ENCODE data around the gene SLX1B.
"Not testable (repeated sequence)": the region's sequence is repeated elsewhere in the genome, so short reads cannot be mapped to it uniquely, and the experiment has no call there.

SLX1B gene

GRCh38 chr16:29454269-29454668 is at the start of gene SLX1B, which contains the start of gene BOLA2:
TSS of gene SLX1B (plus strand) at chr16:29454533.
TSS of gene BOLA2 (minus strand) at chr16:29454351. CDS start at chr16:29454253, 98 bp downstream.
- not testable (repeated sequence) for DNase-seq

DNA sequence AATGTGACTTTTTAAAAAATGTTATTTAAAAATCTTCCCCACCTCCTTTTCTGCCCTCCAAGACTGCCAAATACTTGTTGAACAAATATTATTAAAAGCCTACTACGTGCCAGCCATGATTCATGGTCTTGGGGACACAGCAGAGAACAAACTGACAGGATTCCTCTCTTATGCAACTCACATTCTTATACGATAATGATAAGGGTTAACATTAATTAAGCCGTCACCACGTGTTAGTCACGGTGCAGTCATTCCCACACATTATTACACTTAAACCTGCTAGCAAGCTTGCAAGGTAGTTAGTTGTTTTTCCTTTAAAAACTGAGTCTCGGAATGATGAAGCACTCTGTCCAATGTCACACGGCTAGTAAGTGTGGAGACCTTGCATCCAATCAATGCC is 49.1 kb upstream of the SLX1B start:
- not testable (repeated sequence) for DNase-seq

GRCh38 chr16:29423587-29423986 is 30.7 kb upstream of the SLX1B start:
- not testable (repeated sequence) for DNase-seq

DNA sequence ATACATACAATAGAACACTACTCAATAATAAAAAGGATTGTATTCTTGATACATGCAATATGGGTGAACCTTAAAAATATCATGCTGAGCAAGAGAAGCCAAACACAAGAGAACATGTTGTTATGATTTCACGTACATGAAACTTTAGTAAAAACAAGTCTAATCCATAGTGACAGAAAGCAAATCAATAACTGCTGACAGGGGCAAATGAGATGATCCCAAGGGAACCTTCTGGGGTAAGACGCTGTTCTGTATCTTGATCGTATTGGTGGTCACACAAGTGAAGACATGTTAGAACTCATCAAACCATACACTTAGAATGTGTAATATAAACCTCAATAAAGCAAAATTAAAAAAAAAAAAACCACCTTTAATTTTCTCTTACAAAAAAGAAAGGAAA is 28.9 kb upstream of the SLX1B start:
- not testable (repeated sequence) for DNase-seq

GRCh38 chr16:29453754-29454153 is 579 bp upstream of the SLX1B start:
- DNase-seq: not testable (repeated sequence)

DNA sequence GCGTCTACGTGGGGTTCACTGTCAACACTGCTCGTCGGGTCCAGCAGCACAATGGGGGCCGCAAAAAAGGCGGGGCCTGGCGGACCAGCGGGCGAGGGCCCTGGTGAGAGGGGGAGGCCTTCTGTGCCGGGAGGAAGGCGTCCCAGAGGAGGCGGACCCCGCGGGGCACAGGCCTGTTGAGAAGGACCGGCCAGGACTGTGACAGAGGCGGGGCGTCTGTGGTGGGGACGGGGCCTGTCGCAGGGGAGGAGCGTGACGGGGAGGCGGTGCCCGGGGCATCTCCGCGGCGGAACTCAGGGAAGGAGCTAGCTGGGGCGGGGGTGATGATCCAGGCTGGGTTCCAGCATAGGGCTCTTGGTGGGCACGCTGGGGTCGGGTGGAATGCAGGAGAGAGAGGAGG is 495 bp downstream of the SLX1B start:
- DNase-seq: not testable (repeated sequence)

GRCh38 chr16:29457660-29458059 is 3.3 kb downstream of the SLX1B start:
- DNase-seq: not testable (repeated sequence)

GRCh38 chr16:29459706-29460646 is 5.6 kb downstream of the SLX1B start, which contains the start of gene SULT1A4:
TSS of gene SULT1A4 (plus strand) at chr16:29459913. CDS start at chr16:29461386, 1,473 bp downstream.
- not testable (repeated sequence) for DNase-seq

GRCh38 chr16:29460647-29461030 is 6.3 kb downstream of the SLX1B start:
- DNase-seq: not testable (repeated sequence)

- DNase-seq: not testable (repeated sequence)
Observed at GRCh38 chr16:29465985-29466824, 11.9 kb downstream of the SLX1B start.

DNA sequence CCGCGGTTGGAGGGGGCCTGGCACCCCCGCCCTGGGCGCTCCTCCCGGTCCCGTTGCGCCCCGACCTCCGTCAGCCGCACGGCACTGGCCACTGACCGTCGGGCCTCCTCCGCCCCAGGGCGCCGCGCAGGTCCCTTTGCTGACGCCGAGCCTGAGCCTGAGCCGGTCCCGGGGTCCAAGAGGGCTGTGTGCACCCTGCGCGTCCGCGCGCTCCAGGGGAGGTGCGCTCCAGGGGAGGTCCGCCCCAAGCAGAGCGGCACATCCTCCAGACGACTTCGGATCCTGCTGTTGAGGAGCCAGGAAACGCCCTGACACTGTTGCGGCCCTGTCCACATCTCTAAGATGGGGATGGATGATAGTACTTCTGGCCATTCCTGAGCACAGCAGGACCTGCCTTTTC is 12.6 kb downstream of the SLX1B start:
- not testable (repeated sequence) for DNase-seq

DNA sequence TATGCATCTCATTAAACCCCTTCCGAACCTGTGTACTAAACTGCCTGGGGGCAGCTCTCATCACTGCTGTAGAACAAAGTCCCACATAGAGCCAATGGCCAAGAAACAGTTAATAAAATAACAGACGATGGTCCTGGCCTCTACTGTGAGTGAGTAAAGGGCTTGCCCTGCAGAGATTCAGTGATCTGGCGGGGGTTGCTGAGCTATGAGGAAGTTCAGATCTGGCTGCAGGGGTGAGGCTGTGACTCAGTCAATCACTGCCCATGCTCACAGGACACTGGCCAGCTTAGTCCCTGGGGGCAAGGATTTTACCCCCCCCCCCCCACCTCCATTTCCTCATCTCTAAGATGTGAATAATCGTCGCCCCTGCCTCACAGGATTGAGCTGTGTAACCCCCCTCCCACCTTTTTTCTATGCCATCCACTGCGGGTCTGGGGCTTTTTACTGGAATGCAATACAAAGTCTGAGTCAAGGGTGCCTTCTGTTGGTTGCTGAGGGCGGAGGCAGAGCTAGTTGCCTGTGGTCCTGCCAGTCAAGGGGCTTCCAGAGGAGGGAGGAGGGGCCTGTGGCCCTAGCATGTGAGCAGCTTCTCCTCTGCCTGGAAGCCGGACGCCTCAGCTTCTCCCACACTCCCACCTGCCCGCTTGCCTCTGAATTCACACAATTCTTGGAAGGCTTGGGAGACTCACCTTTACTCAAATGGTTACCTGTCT is 13.5 kb downstream of the SLX1B start:
- DNase-seq: not testable (repeated sequence)

GRCh38 chr16:29469660-29470059 is 15.3 kb downstream of the SLX1B start:
- DNase-seq: not testable (repeated sequence)

DNA sequence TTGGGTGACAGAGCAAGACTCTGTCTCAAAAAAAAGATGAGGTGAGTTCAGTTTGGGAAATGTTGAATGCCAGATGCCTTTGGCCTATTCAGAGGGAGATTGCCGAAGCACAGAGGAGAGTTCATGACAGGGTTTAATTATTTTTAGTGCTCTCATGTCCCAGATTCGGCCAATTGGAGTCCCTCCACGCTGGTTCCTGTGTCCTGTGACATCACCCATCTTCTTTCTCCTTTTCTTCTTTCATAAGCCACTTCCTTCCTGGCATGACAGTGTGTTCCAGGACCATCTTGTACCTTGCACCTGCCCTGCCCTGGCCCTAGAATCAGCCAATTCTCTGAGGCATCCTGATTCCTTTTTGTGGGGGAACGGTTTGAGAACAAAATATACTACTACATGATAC is 17.7 kb downstream of the SLX1B start:
- not testable (repeated sequence) for DNase-seq

- DNase-seq: not testable (repeated sequence)
Observed at GRCh38 chr16:29482276-29482675, 27.9 kb downstream of the SLX1B start.

GRCh38 chr16:29506308-29506707 is 52.0 kb downstream of the SLX1B start, which contains the start of gene NPIPB12:
TSS of gene NPIPB12 (minus strand) at chr16:29506408.
- not testable (repeated sequence) for DNase-seq

All from right hindlimb (tissue), 1 donor.